ENCODE results near the gene NBEAL1.

GRCh38 chr2:203149194-203149593 lies 134.5 kb downstream of the NBEAL1 start:
- TF ChIP-seq CTCF (IDR thresholded peaks at IDR 0.05) = no peak
- no peak for TF ChIP-seq POLR2A (IDR thresholded peaks at IDR 0.05)

All from Peyer's patch (tissue), 4 donors.